CD4-positive, alpha-beta T cell treated with Interleukin-1 beta for 1 hour (primary cell): ENCODE measurements around the gene MRPL12.

ENCODE experiments used
- DNase-seq, 2 donors: peaks; one replicate each; pipeline ENCODE4 v3.0.0-alpha.2; 2020 to 2022

MRPL12 gene

DNA sequence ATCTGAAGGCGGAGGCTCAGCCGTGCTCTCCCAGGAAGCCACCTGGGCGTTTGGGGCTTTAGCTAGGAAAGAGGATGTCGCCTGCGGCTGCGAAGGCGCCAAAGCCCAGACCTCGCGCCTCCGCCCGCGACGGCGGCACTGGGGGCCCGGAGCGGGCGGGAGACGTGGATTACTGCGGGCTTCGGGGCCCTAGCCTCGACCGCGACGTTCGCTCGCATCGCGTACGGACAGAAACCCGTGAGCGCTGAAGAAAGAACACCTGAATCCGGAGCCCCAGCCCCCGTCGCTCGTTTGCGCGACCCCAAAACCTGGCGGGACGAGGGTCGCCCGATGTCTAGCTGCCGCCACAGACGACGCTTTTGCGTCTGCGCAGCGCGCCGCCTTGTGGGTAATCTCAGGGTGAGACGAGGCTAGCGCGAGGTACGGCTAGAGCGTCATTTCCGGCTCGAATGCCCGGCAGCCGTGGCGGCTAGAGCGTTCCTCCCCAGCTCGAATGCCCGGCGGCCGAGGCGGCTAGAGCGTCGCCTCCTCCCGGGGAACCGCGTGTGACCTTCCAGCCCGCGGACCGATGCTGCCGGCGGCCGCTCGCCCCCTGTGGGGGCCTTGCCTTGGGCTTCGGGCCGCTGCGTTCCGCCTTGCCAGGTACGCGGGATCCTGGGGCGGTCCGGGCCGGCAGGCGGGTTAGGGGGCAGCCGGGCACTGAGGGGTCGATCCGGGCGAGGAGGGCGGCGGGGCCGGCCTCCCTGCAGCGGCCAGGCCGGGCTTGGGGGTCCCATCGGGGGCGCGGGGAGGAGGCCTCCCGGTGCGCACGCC lies at the start of gene MRPL12:
Gene MRPL12, plus strand, starts transcription at position 434 of the 813 bp plus-strand sequence. Its CDS starts 135 bp downstream, at position 569.
- DNase-seq, result peak; percentile 90 to 91

DNA sequence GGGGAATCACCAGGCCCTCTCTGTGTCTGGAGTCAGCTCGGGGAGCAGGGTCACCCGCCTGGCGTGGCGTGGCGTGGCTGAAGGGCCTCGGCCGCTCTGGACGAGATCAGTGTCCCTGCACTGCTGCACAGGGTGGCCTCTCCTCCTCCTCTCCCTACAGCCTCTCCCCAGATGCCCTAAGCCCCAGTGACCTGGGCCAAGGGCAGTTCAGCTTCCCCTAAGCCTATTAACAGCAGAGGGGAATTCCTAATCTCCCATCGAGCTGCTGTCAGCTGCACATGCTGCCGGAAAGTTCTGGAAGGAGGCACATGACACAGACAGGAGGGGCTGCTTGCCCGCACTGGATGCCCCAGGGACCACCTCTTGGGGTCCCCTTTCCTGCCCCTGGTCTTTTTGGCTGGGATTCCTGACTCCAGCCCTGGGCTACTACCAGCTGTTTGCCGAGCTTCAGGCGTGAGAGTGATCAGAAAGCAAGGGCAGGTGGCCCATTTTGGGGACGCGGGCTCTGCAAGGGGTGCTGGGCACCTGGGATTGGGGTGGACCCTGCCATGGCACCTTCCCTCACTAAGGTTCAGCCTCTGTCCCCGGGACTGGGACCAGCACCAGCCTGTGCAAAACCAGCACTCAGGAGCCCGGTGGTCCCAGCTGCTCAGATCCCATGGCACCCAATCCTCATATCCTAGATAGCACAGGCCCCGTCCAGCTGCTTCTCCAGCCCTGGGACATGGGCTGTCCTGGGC lies 47.6 kb upstream of the MRPL12 start:
- no peak for DNase-seq

DNA sequence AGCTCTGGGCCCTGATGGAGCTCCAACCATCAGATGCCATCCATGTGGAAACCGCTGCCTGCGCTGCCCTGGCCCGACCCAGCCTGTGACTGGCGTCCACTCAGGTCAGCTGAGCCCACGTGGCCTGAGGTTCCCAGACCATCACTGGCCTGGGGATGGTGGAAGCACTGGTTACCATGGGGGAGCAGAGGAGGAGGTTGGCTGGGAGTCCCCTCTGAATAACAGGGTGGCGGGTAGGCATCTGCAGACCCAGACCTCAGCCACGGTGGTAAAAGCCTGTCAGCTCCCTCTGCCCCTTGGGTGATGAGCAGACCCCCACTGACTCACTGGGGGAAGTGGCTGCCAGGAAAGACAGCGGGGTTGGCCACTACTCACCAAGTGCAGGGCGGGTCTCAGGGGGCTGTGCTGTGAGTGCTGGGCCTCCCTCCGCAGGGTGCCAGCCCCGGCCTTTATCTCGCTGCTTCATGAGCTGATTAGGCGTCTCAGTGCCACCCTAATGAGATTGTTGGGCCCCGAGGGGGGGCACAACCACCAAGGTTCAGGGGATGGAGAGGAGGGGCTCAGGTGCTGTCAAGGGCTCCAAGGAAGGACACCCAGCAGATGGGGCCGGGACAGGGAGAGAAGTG lies 46.9 kb upstream of the MRPL12 start, which contains the start of gene PDE6G:
Gene PDE6G, minus strand, starts transcription at position 425 of the 626 bp plus-strand sequence. CDS start 3,237 bp downstream, outside the sequence.
- no peak for DNase-seq

DNA sequence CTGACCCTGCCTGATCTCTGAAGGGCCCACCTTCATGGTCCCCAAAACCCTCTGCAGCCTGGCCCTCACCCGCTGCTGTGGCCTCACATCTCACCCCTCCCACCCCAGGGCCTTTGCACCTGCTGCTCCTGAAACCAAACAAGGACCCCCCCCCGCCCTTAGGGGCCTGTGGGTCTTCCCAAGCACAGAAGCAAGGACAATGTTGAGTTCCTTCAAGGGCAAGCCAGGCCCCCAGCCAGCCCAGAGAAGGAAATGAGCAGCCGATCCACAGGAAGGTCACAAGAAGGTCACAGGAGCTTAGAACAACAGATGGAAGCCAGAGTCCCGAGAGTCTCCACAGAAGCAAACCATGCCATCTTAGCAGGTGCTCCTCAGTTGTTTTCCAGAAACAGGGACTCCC lies 46.3 kb upstream of the MRPL12 start:
- DNase-seq, result no peak

- DNase-seq, result no peak
Observed at GRCh38 chr17:81659038-81659437, 44.1 kb upstream of the MRPL12 start.

DNA sequence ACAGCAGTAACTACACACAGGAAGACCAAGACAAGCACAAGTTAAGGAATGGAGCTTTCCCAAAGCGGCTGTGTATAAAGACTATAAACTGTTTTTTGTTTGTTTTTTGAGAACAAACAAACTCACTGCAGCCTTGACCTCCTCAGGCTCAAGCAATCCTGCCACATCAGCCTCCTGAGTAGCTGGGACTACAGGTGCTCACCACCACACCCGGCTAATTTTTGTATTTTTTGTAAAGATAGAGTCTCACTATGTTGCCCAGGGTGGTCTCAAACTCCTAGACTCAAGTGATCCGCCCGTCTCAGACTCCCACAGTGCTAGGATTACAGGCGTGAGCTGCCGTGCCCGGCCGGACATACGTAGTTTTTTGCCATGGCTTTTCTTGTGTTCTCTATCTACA lies 42.7 kb upstream of the MRPL12 start:
- no peak for DNase-seq

GRCh38 chr17:81662002-81662401 lies 41.2 kb upstream of the MRPL12 start:
- no peak for DNase-seq

DNA sequence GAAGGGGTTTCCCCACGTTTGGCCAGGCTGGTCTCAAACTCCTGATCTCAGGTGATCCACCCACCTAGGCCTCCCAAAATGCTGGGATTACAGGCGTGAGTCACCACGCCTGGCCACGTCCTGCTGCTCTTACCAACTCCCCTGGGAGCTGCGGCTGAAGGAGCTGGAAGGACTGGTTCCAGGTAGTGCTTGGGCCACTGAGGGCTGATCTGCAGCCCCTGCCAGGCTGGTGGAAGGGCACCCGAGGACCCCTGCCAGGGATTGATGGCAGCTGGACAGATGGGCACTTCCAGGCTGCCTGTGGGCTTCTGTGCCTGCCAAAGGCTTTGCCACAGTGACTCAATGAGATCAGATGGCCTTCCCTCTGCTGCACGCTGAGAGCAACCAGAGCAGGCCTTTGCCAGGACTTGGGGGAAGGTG lies 39.1 kb upstream of the MRPL12 start:
- no peak for DNase-seq

DNA sequence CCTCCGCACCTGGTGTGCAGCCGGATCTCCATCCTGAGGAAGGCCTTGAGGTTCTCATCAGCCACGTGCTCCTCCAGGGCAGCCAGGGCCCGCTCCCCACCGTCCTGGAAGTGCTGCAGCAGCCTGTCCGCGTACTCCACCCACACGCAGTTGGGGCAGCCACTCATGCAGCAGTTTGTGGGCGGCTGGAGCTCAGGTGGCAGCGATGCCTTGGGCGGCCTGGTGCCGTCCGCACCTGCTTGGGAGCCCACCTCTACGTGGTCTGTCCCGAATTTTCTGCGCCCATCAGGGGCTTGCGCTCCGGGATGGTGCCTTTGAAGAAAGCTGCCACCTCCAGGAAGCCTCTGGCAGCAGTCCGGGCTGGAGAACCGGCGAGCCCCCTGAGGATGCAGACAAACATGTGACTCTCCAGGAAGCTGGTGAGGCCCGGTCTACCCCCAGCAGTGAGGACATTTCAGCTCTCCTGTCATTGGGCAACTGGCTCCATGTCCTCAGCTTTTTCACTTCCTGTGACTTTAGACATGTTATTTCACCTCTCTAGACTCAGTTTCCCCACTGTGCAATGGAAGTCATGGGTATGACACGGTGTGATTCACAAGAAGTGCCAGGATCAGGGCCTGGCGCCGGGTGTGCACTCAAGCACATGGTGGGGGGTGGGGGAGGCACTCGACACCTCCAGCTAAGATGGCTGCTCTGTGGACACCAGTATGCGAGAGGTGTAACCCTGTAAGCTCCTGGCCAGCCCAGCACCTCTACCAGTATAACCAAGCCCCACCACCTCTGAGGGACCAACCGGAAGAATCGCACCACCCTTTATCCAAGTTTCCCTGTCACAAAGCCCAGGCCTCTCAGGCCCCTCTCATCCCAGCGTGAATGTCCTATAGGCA lies 37.7 kb upstream of the MRPL12 start:
- DNase-seq, result peak; percentile 34 to 43

DNA sequence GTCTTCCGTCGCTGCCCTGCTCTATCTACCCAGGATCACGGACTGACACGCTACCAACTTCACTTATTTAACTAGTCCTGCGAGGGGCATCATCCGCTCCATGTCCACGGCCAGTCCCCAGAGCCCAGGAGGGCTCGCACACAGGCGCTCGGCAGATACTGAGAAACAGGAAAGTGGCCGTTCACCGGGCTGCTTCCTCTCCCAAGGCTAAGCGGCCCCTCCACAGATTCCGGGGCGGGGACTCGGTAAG lies 37.1 kb upstream of the MRPL12 start:
- DNase-seq, result peak in 1 of 2 donors; percentile 19

- peak; percentile 91 to 92 for DNase-seq
Observed at GRCh38 chr17:81666342-81667191, 36.6 kb upstream of the MRPL12 start, which contains the start of the genes CCDC137 and OXLD1. Gene CCDC137 (plus strand): TSS chr17:81666737. CDS start chr17:81666767, 30 bp downstream. Gene OXLD1 (minus strand): TSS chr17:81666605. CDS start chr17:81666577, 28 bp downstream.

GRCh38 chr17:81667754-81668153 lies 35.4 kb upstream of the MRPL12 start:
- DNase-seq, result no peak

DNA sequence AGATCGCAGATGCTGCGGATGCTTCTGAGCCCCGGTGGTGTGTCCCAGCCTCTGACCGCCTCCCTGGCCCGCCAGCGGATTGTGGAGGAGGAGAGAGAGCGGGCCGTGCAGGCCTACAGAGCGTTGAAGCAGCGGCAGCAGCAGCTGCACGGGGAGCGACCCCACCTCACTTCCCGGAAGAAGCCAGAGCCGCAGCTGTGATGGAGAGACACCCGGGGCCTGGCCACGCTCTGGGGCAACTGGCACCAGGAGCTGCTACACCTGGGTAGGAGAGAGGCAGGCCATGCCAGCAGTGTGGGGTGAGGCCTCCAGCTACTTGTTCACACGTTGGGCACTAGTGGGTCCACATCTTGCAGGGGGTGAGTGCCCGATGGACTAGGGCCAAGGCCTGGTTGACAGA lies 30.7 kb upstream of the MRPL12 start:
- no peak for DNase-seq

DNA sequence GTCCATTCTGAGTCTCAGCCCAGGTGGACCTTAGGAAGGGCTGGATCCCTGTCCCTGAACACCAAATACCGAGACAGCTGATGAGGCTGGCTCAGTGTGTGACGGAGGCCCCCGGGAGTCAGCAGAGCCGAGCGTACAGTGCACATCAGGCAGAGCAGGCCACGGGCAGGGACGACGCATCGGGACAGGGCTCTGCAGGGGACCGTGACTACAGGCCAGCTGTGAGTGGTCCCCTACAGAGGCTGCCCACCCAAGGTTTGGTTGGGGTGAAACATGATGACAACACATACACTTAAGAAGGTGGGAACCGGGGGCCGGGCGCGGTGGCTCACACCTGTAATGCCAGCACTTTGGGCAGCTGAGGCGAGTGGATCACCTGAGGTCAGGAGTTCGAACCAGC lies 30.2 kb upstream of the MRPL12 start:
- DNase-seq, result no peak

DNA sequence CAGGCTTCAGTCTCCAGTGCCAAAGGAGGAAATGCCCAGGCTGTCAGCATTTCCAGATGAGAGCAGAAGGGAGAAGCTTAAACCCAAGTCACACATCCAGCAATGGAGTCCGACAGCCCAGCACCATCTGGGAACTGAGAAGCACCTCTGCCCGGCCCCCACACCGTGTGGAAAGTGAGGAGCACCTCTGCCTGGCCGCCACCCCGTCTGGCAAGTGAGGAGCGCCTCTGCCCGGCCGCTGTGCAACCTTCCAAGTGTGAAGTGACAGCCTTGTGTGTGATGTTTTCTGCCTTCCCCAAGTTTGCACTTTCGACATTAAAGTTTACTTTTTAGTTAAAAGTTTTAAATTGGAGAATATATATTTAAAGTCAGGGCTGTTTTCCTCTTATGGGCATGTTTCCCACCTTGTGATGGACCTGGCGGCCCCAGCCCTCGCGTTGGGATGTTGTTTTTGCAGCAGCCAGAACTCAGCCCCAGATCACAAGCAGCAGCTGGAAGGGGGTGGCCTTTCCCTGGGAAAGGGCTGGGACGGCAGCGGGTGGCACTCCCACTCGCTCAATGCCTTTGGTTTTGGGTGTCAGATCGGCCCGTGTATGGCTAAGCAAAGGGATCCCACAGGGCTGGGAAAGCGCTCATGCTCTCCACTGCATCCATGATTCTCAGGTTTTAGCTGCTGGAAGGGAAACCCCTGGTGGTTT lies 29.5 kb upstream of the MRPL12 start:
- DNase-seq, result no peak

GRCh38 chr17:81675515-81676221 lies 27.5 kb upstream of the MRPL12 start:
- peak; percentile 39 to 41 for DNase-seq

DNA sequence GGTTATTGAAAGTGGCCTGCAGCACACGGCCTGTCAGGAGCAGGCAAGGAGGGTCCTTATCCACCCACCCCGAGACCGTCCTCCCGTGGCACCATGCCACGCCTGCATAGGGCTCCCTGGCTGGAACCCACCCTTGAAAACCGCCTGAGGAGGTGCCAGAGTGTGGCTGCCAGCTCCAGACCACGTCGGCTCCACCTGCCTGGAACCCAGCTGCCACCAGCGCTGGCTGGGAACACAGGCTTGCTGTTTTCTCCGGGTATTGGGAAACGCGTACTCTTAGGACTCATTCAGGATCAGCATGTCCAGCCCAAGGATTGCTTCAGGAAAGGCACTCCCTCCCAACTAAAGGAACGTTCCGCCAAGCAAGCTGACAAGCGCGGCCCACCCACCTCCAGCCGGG lies 26.3 kb upstream of the MRPL12 start:
- DNase-seq, result no peak

DNA sequence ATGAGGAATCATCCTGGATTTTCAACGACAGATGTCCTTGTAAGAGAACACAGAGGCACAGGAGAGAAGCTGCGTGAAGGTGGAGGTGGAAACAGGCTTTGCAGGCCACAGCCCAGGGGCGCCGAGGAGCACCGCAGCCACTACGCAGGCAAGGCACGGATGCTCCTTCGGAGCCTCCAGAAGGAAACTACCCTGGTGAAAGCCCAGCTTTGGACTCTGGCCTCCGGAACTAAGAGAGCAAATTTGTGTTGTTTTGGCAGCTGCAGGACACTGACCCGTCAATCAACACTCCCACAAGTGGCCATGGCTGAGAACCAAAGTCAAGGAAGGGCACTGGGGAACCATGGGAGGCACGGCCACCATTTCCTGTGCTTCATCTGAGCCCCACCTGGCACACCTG lies 23.0 kb upstream of the MRPL12 start:
- no peak for DNase-seq

- no peak for DNase-seq
Observed at GRCh38 chr17:81681672-81682071, 21.5 kb upstream of the MRPL12 start.

DNA sequence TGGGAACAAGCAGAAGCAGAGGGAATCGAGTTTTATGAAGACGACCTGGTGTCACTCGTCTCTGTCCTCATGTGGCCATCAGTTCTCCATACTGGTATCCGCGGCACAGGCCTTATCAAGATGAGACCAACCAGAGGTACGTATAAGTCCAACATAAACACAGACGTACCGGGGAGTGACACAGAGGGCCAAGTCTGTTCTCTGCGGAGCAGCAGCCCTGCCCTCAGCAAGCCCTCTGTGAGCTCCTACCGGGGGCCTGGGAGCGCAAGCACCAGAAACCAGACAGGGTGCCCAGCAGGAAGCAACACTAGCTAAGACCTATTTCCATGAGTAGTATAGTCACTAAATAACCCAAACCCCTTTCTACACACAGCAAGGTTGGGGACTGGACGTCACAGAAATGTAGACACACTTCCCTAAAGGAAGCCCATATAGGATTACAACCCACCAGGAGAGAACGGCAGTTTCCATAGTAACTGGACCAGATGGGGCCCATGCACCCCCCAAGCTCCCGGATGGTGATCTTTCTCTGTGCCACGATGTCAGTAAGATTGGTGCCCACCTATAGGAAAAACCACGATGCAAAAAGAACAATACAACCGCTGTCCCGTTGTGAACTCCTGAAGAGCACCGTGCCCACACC lies 20.5 kb upstream of the MRPL12 start:
- no peak for DNase-seq
